Inferior parietal cortex (tissue), 1 donor: Measurements from ENCODE around the gene ZNF598.
"Not testable (repeated sequence)": the region's sequence is repeated elsewhere in the genome, so short reads cannot be mapped to it uniquely, and the experiment has no call there.

Experiments used
- DNase-seq: peaks from one replicate; pipeline ENCODE4 v3.0.0-alpha.2; 2016; ENCODE audit errors: extremely low spot score

The ZNF598 gene

GRCh38 chr16:1958715-1959268 is 50.8 kb downstream of the ZNF598 start:
- DNase-seq, result no peak

- not testable (repeated sequence) for DNase-seq
These were observed 51.5 kb downstream of the ZNF598 start for GRCh38 chr16:1958143-1958491.

GRCh38 chr16:1957434-1958142 is 52.0 kb downstream of the ZNF598 start:
- DNase-seq, result not testable (repeated sequence)

GRCh38 chr16:1953734-1954133 is 55.9 kb downstream of the ZNF598 start:
- DNase-seq, result no peak

GRCh38 chr16:1950559-1950958 is 59.1 kb downstream of the ZNF598 start:
- no peak for DNase-seq

GRCh38 chr16:1950047-1950446 is 59.6 kb downstream of the ZNF598 start:
- no peak for DNase-seq

GRCh38 chr16:1949507-1949906 is 60.1 kb downstream of the ZNF598 start:
- no peak for DNase-seq
